Keratinocyte (primary cell): ENCODE data around the gene ITGA11. TPM values are rescaled to one million over a fixed set of nuclear protein-coding genes. Genes with fewer than 3 reads are reported as not detected.

Experiments used
- DNase-seq: peaks from one replicate; pipeline ENCODE4 v3.0.0-alpha.2; 2011; ENCODE audit warnings: low read depth, missing footprints, low spot score
- FAIRE-seq: peaks from 2 replicates; lab custom pipeline; 2011; peaks lifted over from hg19 to GRCh38; lab: Jason Lieb, UNC
- H2AFZ ChIP-seq: 2 replicates; pipeline ENCODE4 v1.6.0; 2012; ENCODE audit warnings: low read length, control low read depth, inconsistent platforms; ENCODE audit not compliant: control insufficient read depth
- H3K27ac ChIP-seq: 2 replicates; pipeline ENCODE4 v1.5.1; 2011; ENCODE audit warnings: low read length; ENCODE audit not compliant: control insufficient read depth, insufficient read depth
- H3K27me3 ChIP-seq: 3 replicates; pipeline ENCODE4 v1.6.0; 2011; ENCODE audit warnings: low read length; ENCODE audit not compliant: control insufficient read depth, insufficient read depth; ENCODE audit errors: extremely low read depth
- H3K36me3 ChIP-seq, 2 experiments: 2 replicates in 1 of 2; 3 replicates in 1 of 2; pipeline ENCODE4 v1.5.1; 2011; ENCODE audit warnings: low read length in 2 of 2, mild to moderate bottlenecking in 1 of 2; ENCODE audit not compliant: control insufficient read depth in 2 of 2, insufficient read depth in 2 of 2; ENCODE audit errors: extremely low read depth in 1 of 2
- H3K4me1 ChIP-seq: 3 replicates; pipeline ENCODE4 v1.5.1; 2011; ENCODE audit warnings: low read length; ENCODE audit not compliant: control insufficient read depth, insufficient read depth; ENCODE audit errors: extremely low read depth
- H3K4me2 ChIP-seq: 3 replicates; pipeline ENCODE4 v1.6.0; 2011; ENCODE audit warnings: low read depth, low read length; ENCODE audit not compliant: control insufficient read depth, insufficient read depth; ENCODE audit errors: extremely low read depth
- H3K4me3 ChIP-seq, 3 experiments: fragments of 200-600 bp in 1 of 3; sonication (generic) in 1 of 3; 2 replicates in 2 of 3; 3 replicates in 1 of 3; pipeline ENCODE4 v1.5.1; 2011 to 2016; ENCODE audit warnings: low read length in 3 of 3, mild to moderate bottlenecking in 3 of 3, control low read depth in 2 of 3, inconsistent platforms in 1 of 3, low read depth in 1 of 3, mixed read lengths in 1 of 3, mixed run types in 1 of 3, moderate library complexity in 1 of 3; ENCODE audit not compliant: control insufficient read depth in 2 of 3, insufficient read depth in 2 of 3; ENCODE audit errors: extremely low read depth in 1 of 3
- H3K79me2 ChIP-seq: 2 replicates; pipeline ENCODE4 v1.6.0; 2012; ENCODE audit warnings: low read length; ENCODE audit not compliant: control insufficient read depth, insufficient read depth
- H3K9ac ChIP-seq: 3 replicates; pipeline ENCODE4 v1.6.0; 2011; ENCODE audit warnings: low read length; ENCODE audit not compliant: control insufficient read depth, insufficient read depth; ENCODE audit errors: extremely low read depth
- H3K9me1 ChIP-seq: 3 replicates; pipeline ENCODE4 v1.6.0; 2011; ENCODE audit warnings: low read length; ENCODE audit not compliant: control insufficient read depth, insufficient read depth; ENCODE audit errors: extremely low read depth
- H3K9me3 ChIP-seq: 2 replicates; pipeline ENCODE4 v1.5.1; 2012; ENCODE audit warnings: low read depth, low read length; ENCODE audit not compliant: control insufficient read depth
- H4K20me1 ChIP-seq: 3 replicates; pipeline ENCODE4 v1.6.0; 2011; ENCODE audit warnings: low read length; ENCODE audit not compliant: control insufficient read depth, insufficient read depth; ENCODE audit errors: extremely low read depth
- CTCF ChIP-seq, 3 experiments: IDR thresholded peaks in 1 of 3; conservative IDR thresholded peaks in 1 of 3; optimal IDR thresholded peaks in 1 of 3; 2 replicates in 2 of 3; 3 replicates in 1 of 3; pipeline versions ENCODE3 to v1.5.1; 2011; ENCODE audit warnings: low read length in 3 of 3, mild to moderate bottlenecking in 3 of 3, moderate library complexity in 2 of 3, control low read depth in 1 of 3, inconsistent platforms in 1 of 3; ENCODE audit not compliant: insufficient read depth in 2 of 3; ENCODE audit errors: extremely low read depth in 1 of 3
- EZH2 ChIP-seq: IDR thresholded peaks from one replicate; pipeline ENCODE4 v1.6.1; 2012; ENCODE audit warnings: inconsistent platforms, mild to moderate bottlenecking, low read length, moderate library complexity
- dilution Hi-C: fragments of 300-500 bp; cut with MboI; formaldehyde crosslinking; loops from one replicate; pipeline ENCODE4 v1.7.0; 2020; ENCODE audit warnings: low sequenced_read_pairs; ENCODE audit not compliant: extremely low pct_ligation_motif_present
- polyA plus RNA-seq, 5 experiments: library from polyadenylated mRNA; depleted of rRNA in 3 of 5; stranded (reverse) in 3 of 5; stranded (forward) in 1 of 5; unstranded in 1 of 5; fragments of >200 nt; gene quantifications; 1 replicate in 1 of 5; 2 replicates in 3 of 5; 3 replicates in 1 of 5; pipeline versions ENCODE4 v1.2.1 to v1.2.3, GENCODE V29; 2011 to 2012; ENCODE audit warnings: missing spikeins in 2 of 5, low read depth in 1 of 5, low replicate concordance in 1 of 5

Gene ITGA11
- polyA plus RNA-seq, 1 donor (not counting 4 experiments of a cell fraction or from before 2014, with no cell fraction given): not detected

- Histone ChIP-seq H3K4me2 (no peak overlapping the region), H2AFZ (no peak overlapping the region), H3K4me1 (no peaks in the 10 kb centered on the region), H3K79me2 (no peaks in the 10 kb centered on the region), H3K27me3 (peaks cover 15% of the 10 kb centered on the region), H3K9ac (no peak overlapping the region), H3K36me3 (no peaks in the 10 kb centered on the region), H3K9me3 (no peaks in the 10 kb centered on the region), H3K27ac (no peak overlapping the region), H4K20me1 (no peaks in the 10 kb centered on the region), H3K4me3 (no peak overlapping the region), H3K9me1 (no peaks in the 10 kb centered on the region)
- FAIRE-seq (no peak), DNase-seq (no peak)
- dilution Hi-C loops: no loop called here
- TF ChIP-seq CTCF (optimal IDR thresholded peaks at IDR 0.05 in 1 of 3, IDR thresholded peaks at IDR 0.05 in 1 of 3, conservative IDR thresholded peaks at IDR 0.05 in 1 of 3; ENCODE audit: extremely low read depth in 1 of 3, insufficient read depth in 2 of 3, low read length in 3 of 3) (no peak), EZH2 (no peak)
Observed at GRCh38 chr15:68315495-68316031, 116.4 kb downstream of the ITGA11 start.

- no peaks in the 10 kb centered on the region for H3K9me1 ChIP-seq
- dilution Hi-C loops: no loop called here
- H3K9me3 ChIP-seq: no peaks in the 10 kb centered on the region
- peaks cover 18% of the 10 kb centered on the region for H3K27me3 ChIP-seq
- no peak overlapping the region for H3K27ac ChIP-seq
- H3K4me2 ChIP-seq: no peak overlapping the region
- no peak for DNase-seq
- H3K36me3 ChIP-seq: no peaks in the 10 kb centered on the region
- H3K4me3 ChIP-seq: no peak overlapping the region
- no peaks in the 10 kb centered on the region for H3K79me2 ChIP-seq
- no peak for FAIRE-seq
- H3K9ac ChIP-seq: no peak overlapping the region
- TF ChIP-seq EZH2: no peak
- no peak for TF ChIP-seq CTCF (optimal IDR thresholded peaks at IDR 0.05 in 1 of 3, IDR thresholded peaks at IDR 0.05 in 1 of 3, conservative IDR thresholded peaks at IDR 0.05 in 1 of 3; ENCODE audit: extremely low read depth in 1 of 3, insufficient read depth in 2 of 3, low read length in 3 of 3)
- no peak overlapping the region for H2AFZ ChIP-seq
- H4K20me1 ChIP-seq: no peaks in the 10 kb centered on the region
- no peaks in the 10 kb centered on the region for H3K4me1 ChIP-seq
Observed at GRCh38 chr15:68315035-68315434, 116.9 kb downstream of the ITGA11 start.
